Stimulated activated naive CD8-positive, alpha-beta T cell treated with anti-CD3 and anti-CD28 coated beads, Interleukin-15, Interleukin-2, amounts not matched to agents 100 U/mL and 50 U/mL, for 24 hours (primary cell): ENCODE results near the gene LIMA1.
"Not testable (repeated sequence)": the region's sequence is repeated elsewhere in the genome, so short reads cannot be mapped to it uniquely, and the experiment has no call there.

ENCODE experiments used
- ATAC-seq: fragments of 150-1000 bp; cut with Tn5 transposase; one replicate; pipeline ENCODE4 v1.10.0; 2021
- DNase-seq: peaks from one replicate; pipeline ENCODE4 v3.0.0; 2021

LIMA1 gene

DNA sequence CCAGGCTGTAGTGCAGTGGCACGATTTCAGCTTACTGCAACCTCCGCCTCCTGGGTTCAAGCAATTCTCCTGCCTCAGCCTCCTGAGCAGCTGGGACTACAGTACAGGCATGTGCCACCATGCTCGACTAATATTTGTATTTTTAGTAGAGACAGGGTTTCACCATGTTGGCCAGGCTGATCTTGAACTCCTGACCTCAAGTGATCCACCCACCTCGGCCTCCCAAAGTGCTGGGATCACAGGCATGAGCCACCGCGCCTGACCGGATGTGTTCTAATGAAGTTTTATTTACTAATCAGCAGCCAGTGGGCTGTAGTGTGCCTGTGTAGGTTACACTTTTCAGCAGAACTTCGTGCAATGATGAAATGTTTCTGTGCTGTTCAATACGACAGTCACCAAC, 35.7 kb downstream of the LIMA1 start:
- DNase-seq, ATAC-seq: not testable (repeated sequence)

DNA sequence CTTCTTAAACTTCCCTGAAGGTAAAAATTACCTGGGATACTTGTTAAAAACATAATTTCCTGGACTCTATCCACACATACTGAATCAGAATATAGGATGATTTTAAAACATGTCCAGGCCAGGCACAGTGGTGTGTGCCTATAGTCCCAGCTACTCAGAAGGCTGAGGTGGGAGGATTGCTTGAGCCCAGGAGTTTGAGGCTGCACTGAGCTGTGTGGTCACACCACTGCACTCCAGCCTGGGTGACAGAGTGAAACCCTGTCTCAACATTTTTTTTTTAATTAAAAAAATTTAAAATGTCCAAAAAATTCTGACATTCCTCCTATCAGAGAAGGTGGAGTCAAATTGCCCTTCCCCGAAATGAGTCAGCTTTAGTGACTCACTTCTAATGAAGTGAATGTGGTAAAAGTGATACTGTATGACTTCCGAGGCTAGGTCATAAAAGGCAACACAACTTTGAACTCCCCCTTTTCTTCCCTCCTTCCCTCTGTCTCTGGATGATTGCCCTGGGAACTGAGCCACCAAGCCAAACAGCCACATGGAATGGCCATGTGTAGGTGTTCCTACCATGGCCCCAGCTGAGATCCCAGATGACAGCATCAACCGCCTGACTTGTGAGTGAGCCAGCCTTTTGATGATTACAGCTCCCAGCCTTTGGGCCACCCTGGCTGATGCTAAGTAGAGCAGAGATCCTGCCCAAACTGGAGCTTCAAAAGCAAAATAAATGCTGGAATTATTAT, 36.3 kb downstream of the LIMA1 start:
- DNase-seq, result peak; percentile 31
- ATAC-seq, result peak; percentile 87

DNA sequence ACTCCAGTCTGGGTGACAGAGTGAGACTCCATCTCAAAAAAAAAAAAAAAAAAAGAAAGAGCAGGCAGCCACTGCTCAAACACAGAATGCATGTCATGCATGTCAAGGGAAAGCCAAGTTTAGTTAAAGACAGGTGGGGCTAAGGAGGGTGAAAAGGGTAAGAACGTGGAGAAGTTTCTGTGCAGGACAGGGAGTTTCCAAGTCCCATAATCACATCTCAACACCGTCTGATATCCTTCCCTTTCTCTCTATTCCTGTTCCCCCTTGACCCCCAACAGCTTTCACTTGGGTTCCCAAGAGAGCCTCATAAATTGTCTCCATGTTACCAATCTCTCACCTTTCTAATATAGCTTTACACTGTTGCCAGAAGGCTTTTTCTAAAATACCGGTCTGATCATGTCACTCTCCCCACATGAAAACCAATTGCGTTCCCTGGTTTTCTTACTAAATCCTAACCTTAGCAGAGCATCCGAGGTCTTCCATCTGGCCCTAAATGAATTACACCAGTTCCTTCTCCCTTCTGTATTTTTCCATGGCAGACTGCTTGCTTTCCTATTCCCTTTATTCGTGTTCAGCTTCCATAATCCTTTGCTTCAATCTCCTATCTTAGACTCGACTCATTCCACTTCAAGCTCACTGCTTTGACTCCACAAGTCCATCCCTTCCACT, 37.0 kb downstream of the LIMA1 start:
- DNase-seq (no peak), ATAC-seq (no peak)

DNA sequence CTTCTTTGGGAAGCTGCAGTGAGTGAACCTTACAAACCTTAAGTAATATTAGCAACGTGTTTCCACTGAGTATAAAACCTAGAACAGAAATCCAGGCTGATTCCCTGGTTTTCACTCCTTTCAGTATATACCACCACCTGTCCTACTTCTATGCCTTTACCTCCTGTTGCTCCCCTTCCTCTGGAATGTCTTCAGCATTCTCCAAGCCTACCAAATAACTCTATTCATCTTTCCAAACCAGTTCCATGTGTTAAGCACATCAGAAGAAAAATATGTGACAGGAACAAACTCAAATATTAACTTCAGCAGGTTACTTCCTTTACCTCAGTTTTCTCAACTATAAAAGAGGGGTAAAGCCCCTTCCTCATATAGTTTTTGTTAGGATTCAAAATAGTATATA, 39.8 kb downstream of the LIMA1 start:
- DNase-seq, result no peak
- no peak for ATAC-seq

DNA sequence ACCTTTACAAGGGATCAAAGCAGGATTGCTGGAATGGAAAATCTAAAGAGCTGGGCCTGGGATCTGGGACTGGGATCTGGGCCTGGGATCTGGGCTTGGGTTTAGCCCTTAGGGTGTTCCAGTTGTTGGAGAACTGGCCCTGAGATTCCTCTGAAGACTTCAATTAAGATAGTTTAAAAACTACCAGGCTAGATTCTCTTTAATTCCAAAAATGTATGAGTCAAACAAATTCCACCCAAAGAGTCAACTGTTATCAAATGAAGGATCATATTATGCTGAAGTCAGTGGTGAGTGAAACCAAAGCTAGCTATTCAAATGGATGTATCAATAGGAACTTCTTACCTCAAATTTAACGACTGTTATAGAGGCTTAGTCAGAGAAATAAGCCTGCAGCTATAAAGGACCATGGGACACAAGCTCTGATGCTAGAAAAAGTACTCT, 40.5 kb downstream of the LIMA1 start:
- no peak for ATAC-seq
- no peak for DNase-seq

DNA sequence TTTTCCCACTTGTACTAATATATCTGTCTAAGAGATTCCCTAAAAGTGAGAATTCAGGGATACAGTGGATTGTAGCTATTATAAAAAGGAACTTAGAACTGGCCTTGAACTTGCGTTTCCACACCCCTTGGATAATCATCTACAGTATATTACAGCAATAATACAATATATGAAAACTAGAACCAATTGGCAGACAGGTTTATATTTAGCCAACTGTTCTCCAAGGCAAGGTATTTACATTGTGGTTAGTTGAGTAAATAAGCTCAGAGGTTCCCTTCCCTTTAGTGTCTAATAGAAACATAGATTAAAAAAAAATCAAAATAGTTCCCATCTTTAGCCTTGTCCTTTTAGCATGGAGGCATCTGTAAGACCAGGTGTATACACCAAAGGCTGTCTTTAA, 42.1 kb downstream of the LIMA1 start:
- no peak for ATAC-seq
- no peak for DNase-seq

DNA sequence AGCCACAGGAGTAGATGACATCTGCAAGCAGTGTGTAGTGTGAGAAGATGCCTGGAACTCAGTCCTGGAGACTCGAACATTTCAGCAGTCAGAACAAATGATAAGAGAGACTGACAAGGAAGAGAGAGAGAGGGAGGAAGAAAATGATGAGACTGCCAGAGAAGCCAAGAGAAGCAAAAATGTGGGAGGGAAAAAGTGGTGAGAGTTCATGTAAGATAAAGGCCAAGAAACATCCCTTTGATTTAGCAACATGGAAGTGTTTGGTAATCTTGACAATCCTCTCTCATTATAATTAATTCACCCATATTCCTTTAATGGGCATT, 42.6 kb downstream of the LIMA1 start:
- DNase-seq (no peak), ATAC-seq (no peak)

DNA sequence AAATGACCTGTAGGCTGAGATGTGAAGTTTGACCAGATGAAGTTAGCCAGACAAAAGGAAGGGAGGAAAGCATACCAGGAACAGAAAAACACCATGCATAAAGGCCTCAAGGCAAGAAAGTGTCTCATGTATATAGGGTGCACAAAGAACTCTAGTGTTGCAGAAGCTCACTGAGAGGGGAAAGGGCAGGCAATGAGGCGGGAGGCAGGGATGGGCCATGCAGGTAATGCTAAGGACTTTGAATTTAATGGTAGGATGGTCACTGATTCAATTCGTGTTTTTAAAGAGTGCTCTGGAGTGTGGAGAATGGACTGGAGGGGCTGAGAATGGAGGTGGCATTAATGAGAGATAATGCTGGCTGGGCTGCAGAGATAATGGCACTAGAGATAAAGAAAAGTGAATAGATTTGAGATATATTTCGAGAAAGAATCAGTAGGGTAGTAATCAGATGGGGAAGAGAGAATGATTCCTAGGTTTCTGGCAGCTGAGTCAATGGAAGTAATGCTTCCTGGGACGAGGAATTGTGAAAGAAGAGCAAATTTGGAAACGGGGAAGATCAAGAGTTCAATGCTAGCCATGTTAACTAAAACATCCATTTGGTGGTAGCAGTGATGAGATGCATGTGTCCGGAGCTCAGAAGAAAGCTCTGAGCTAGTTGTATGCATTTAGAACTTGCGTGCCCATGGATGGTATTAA, 43.1 kb downstream of the LIMA1 start:
- DNase-seq (no peak), ATAC-seq (no peak)

DNA sequence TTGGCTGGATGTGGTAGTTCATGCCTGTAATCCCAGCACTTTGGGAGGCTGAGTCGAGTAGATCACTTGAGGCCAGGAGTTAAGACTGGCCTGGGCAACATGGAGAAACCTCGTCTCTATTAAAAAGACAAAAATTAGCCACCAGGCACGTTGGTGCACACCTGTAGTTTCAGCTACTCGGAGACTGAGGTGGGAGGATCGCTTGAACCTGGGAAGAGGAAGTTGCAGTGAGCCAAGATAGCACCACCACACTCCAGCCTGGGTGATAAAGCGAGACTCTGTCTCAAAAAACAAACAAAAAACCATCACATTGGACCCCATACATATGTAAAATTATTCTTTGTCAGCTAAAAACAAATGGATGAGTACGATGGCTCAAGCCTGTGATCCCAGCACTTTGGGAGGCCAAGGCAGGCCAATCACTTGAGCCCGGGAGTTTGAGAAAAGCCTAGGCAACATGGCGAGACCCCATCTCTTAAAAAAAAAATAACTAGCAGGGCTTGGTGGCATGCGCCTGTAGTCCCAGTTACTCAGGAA, 43.9 kb downstream of the LIMA1 start:
- DNase-seq (no peak), ATAC-seq (no peak)

DNA sequence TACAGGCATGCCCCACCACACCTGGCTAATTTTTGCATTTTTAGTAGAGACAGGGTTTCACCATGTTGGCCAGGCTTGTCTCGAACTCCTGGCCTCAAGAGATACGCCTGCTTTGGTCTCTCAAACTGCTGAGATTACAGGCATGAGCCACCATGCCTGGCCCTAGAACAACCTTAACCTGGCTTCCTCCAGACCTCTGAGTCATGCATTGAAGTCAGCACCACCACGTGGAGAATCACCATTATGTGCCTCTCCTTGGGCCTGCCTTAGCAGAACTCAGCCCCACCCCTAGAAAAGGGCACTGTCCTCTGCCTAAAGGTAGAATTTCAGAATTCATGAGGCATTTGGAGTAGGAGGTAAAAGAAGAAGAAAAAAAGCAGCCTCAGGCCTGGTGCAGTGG, 49.0 kb downstream of the LIMA1 start:
- DNase-seq (no peak), ATAC-seq (peak; percentile 92)

DNA sequence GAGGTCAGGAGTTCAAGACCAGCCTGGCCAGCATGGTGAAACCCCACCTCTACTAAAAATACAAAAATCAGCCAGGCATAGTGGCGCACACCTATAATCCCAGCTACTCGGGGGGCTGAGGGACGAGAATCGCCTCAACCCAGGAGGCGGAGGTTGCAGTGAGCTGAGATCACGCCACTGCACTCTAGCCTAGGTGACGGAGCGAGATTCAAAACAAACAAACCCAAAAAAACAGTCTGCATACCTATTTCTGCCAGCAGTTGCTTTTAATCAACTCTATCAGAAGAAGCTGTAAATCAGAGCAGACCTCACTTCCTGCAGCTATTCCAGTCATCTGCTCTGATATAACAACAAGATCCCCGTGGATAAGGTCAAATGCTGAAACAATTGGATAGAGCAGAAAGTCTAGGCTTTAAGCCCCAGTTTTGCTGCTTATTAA, 50.5 kb downstream of the LIMA1 start:
- DNase-seq (no peak), ATAC-seq (no peak)

DNA sequence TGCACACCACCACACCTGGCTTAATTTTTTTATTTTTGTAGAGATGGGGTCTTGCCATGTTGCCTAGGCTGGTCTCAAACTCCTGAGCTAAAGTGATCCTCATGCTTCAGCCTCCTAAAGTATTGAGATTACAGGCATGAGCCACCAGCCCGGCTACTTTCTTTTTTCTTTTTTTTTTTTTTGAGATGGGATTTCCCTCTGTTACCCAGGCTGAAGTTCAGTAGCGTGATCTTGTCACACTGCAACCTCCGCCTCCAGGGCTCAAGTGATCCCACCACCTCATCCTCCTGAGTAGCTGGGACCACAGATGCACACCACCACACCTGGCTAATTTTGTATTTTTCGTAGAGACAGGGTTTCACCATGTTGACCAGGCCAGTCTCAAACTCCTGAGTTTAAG, 51.1 kb downstream of the LIMA1 start:
- no peak for DNase-seq
- no peak for ATAC-seq

DNA sequence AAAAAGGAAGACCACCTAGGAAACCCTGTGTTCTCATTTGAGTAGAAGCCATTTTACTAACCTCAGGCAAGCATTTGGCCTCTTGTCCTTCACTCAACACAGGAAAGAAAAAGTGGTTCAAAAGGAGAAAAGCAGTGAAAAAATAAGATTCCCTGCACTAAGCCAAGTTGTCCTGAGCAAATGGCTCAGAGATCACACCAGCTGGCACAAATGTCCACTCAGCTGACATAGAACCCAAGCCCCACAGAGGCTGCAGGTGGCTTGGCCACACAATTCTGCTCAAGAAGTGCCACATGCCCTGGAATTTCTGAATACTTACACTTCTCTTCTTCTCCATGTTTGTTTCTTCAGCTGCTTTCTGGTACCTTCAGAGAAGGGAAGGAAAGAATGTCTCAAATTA, 52.0 kb downstream of the LIMA1 start:
- ATAC-seq, result no peak
- DNase-seq, result no peak

DNA sequence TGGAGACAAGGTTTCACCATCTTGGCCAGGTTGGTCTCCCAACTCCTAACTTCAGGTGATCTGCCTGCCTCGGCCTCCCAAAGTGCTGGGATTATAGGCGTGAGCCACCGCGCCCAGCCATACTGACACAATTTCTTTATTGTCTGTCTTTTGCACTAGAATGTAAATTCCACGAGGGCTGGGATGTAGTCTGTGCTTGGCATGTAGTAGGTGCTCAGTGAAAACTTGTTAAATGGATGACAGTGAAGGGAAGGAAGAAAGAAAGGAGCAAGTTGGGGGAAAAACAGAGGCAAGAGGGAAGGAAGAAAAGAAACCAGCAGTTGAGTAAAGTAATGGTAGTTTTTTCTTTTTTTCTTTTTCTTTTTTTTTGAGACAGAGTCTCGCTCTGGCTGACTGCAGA, 53.1 kb downstream of the LIMA1 start:
- DNase-seq (no peak), ATAC-seq (no peak)

DNA sequence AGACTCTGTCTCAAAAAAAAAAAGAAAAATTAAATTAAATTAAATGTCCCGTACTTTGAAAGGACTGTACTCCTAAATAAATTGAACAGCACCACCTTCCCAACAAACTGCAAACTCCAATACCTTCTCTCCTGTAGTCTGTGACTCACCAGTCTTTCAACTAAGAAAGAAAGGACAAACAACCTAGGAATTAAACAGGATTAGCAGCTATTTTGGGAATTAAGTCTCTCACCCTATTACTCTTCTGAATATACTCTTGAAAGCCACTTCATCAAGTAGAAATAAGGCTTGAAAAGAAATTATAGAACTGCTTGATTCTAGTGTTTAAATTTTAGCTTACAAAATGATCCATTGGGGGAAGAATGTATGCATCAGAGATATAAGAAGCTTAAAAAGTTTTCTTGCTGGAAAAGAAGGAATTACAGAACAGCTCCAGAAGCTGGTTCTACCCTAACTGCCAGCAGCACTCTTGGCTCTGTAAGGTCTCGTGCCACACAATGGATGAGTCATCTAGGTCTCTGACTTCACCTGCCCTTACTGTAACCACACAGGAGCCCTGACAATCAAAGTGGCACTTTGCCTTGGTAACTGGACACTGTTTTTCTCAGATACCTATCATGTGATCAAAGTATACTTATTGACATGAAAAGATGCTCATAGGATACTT, 59.2 kb downstream of the LIMA1 start:
- ATAC-seq (peak; percentile 62), DNase-seq (peak; percentile 30)

DNA sequence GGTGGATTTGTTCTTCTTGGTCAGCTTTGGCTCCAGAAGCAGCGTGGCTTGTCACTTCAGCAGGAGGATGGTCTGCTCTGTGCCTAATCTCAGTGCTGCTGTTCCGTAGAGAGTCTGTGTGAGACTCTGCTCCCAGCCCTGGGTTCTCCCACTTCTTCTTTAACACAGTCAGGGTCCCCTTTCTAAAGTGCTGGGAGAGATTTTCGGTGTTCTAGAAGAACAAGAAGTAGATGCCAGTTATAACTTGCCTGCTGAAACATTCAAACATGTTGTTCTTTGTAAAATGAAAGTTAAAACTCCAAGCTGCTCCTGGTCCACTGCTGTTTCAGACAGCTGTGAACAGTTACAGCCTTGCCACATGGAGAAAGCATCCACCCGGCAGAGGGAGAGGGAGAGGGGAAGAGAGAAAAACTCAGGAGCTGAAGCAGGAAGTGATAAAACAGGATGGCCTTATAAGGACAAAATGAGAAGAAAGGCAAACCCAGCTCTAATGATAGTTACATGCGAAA, 61.0 kb downstream of the LIMA1 start:
- DNase-seq (peak; percentile 20), ATAC-seq (no peak)

DNA sequence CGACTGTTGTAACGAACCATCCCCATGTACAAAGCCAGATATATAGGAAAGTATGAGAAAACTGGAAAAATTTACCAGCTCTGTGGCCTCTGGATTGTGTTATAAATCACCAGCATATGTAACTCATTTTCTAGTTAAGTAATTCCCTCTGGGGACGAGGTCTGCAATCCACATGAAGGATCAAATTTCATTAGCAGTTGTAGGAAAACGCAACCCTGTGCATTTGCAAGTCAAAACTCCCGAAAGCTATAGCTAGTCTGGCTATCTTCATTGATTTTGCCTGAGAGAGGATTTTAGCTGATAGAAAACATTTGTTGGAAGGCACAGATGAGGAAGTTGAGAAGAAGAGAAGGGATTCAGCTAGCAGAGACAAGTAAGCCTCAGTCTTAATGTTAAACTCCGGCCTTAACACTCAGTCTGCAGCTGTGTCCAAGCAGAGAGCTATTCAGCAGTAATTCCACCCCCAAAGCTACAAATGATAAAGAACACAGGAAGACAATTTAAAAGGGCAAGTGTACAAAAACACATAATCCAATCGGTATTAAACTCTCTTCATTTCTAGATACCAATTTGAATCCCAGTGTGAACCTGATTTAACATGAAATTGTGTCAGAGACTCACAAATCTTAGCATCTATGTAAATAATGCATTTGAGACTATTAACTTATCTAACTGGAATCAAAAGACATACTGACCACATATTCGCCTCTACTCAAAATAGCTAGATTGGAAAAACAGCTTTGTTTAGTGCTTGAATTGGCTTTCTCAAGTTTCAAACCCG, 61.9 kb downstream of the LIMA1 start:
- no peak for ATAC-seq
- DNase-seq, result no peak

DNA sequence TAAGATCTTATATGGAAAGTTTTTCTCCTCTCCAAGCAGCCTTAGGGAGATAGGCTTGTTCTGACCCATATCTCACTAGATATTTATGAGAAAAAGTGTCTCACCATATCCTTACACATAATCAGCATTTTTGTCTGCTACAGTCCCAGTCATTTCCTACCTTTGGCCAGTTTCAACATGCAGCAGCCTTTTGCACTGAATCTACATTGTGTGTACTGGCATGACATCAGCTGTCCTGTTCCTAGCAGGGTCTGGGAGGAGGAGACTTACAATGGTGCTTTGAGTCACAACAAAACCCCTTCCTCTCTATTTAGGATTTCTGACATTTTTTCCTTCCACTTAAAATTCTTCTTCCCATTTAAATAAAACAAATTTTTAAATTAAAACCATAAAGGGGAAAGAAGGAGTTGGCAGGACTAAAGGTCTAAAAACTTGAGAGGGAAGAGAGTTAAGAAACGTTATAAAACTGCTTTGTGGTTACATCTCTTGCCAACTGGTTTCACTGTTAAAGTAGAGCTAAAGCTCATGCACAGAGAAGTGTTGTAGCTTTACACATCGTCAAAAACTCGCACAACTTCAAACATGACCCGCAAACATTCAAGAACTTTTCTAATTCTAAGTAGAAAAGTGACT, 62.8 kb downstream of the LIMA1 start:
- ATAC-seq (peak; percentile 91), DNase-seq (peak; percentile 39)

DNA sequence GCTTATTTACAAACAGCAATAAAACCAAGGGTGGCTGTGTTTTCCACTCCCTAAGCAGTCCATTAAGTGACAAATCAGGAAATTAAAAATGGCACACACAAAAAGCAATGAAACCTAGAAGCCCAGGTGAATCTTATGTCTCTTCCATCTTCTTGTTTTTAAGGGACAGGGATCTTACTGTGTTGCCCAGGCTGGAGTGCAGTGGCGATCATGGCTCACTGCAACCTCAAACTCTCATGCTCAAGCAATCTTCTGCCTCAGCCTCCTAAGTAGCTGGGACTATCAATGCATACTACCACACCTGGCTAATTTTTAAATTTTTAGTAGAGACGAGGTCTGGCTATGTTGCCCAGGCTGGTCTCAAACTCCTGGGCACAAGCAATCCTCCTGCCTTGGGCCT, 63.8 kb downstream of the LIMA1 start:
- no peak for ATAC-seq
- no peak for DNase-seq

DNA sequence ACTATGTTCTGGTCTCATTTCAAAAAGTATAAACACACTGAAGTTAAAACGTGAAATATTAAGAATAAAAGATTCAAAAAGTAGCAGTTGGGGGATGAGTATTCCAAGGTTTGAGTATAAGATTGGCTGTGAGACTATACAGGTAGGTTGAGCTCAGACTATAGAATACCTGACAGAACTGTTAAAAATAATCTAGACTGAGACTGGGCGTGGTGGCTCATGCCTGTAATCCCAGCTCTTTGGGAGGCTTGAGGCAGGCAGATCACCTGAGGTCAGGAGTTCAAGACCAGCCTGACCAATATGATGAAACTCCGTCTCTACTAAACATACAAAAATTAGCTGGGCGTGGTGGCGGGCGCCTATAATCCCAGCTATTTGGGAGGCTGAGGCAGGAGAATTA, 64.3 kb downstream of the LIMA1 start:
- not testable (repeated sequence) for ATAC-seq, DNase-seq

DNA sequence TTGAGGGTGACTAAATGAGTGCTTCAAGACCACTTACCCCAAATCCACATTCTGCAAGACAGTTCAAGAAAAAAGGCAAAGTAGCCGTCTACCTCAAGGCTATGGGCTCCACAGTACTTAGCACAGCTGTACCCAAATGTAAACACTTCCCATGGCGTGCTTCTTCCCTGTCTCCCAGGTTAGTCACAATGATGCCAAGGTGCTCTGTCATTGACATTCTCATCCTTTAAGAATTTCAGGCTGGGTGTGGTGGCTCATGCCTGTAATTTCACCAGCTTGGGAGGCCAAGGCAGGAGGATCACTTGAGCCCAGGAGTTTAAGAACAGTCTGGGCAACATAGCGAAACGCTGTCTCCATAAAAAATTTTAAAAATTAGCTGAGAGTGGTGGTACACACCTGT, 64.9 kb downstream of the LIMA1 start:
- DNase-seq, result no peak
- ATAC-seq, result no peak
